ENCODE results near the gene MEI1.
"Not testable (repeated sequence)": the region's sequence is repeated elsewhere in the genome, so short reads cannot be mapped to it uniquely, and the experiment has no call there.

MEI1 gene

DNA sequence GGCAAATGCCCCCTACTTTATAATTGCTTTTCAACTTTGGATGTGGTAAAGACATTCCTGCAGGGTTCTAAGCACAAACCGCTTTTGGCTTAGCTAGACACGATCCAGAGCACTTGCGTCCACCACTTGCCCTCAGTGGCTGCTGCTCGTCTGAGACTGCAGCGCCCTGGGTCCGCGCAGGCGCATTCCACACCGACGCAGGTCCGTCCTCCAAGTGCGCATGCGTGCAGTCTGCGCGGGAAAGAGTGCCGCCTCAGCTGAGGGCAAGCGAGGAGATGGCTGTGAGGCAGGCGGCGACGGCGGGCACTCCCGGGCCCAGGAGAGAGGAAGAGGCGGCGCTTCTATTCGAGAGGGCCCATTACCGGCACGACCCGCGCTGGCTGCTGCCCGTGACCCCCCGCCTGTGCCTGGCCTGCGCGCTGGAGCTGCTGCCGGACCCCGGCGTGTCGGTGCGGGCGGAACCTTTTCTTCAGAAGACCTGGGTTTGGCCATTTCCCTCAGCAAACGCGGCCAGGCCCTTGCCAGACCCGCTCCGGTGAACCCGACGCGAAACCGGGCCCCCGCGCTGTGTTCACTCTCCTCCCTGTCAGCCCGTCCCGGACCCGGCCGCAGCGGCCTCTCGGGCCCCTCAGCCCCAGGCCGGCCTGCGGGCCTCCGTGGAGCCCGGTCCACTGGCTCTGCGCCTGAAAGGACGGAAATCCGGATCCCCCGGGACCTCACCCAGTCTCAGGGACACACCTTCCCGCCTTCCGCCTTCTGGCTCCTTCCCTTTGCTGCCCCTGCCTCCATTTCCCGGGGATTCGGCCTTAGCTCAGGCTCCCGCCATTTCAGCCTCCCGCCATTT, at the start of gene MEI1:
Gene MEI1, plus strand, starts transcription at position 240 of the 844 bp plus-strand sequence. Its CDS starts 36 bp downstream, at position 276.
- peak; percentile 97 for DNase-seq

DNA sequence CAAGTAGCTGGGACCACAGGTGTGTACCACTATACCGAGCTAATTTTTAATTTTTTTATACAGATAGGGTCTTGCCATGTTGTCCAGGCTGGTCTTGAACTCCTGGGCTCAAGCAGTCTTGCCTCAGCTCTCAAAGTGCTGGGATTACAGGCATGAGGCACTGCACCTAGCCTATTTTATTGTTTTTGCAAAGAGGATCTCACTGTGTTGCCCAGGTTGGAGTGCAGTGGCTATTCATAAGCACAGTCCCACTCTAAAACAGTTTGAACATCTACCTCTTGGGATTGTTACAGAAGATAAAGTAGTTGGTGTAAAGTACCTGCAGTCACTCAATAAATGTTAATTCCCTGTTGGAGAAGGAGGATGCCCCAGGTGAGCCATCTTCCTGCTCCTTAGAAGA, 49.1 kb upstream of the MEI1 start:
- no peak for DNase-seq

DNA sequence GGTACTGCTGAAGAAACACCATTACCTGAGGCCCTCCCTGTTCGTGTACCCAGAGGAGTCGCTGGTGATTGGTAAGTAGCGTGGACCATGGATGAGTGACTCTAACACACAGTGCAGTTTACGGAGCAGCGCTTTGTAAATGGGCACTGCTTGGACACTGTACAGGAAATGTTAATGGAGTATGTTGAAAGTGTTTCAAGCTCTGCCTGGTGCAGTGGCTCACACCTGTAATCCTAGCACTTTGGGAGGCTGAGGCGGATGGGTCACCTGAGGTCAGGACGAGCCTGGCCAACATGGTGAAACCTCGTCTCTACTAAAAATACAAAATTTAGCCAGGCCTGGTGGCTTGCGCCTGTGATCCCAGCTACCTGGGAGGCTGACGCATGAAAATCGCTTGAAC, 48.5 kb upstream of the MEI1 start:
- DNase-seq = no peak

DNA sequence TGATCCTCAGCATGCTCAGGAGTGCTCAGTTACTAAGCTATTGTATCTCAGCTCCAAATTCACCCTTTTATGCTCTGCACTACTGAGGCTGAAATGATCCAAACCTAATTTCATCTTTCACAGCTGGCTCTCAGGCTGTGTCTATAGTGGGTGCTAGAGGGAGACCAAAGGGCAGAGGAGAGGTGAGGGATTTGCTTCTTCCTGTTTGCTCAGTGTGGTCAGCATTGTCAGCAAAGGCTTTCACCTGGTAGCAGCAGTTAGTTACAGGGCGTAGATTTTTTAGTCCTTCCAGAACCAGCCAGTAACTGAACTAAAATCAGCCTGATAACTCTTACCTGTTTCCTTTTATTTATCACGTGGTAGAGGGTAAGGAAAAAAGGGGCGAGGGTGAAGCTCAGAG, 45.0 kb upstream of the MEI1 start:
- DNase-seq = no peak

DNA sequence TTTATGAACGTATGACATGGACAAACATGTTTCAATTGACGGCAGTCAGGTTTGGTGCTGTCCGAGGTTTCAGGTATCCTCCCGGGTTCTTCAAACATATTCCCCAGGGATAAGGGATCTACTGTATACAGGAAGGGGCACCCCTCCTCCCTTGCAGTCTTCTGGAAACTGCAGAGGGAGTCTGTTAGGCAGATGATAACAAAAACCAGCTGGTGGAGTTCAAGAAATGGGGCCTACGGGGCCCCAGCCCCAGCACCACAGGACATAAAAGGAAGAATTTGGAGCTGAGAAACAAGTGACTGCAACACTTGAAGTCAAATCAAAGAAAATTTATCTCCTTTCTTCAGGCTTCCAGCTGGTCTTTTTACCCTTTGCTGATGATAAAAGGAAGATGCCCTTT, 42.7 kb upstream of the MEI1 start:
- DNase-seq = no peak

DNA sequence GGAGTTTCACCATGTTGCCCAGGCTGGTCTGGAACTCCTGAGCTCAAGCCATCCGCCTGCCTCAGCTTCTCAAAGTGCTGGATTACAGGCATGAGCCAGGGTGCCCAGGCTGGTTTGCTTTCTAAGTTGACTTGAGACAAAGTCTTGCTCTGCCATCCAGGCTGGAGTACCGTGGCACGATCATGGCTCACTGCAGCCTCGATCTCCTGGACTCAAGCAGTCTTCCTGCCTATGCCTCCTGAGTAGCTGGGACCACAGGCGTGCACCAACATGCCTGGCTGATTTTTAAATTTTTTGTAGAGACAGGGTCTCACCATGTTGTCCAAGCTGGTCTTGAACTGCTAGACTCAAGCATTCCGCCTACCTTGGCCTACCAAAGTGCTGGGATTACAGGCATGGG, 41.6 kb upstream of the MEI1 start:
- no peak for DNase-seq

- no peak for DNase-seq
These were observed 40.4 kb upstream of the MEI1 start for GRCh38 chr22:41658869-41659268.

GRCh38 chr22:41659941-41660340, 39.4 kb upstream of the MEI1 start:
- no peak for DNase-seq

- no peak for DNase-seq
These were observed 38.9 kb upstream of the MEI1 start for GRCh38 chr22:41660416-41660815.

GRCh38 chr22:41661088-41661487, 38.2 kb upstream of the MEI1 start:
- no peak for DNase-seq

GRCh38 chr22:41661713-41662112, 37.6 kb upstream of the MEI1 start:
- DNase-seq = no peak

- DNase-seq = not testable (repeated sequence)
These were observed 35.7 kb upstream of the MEI1 start for GRCh38 chr22:41663594-41663993.

DNA sequence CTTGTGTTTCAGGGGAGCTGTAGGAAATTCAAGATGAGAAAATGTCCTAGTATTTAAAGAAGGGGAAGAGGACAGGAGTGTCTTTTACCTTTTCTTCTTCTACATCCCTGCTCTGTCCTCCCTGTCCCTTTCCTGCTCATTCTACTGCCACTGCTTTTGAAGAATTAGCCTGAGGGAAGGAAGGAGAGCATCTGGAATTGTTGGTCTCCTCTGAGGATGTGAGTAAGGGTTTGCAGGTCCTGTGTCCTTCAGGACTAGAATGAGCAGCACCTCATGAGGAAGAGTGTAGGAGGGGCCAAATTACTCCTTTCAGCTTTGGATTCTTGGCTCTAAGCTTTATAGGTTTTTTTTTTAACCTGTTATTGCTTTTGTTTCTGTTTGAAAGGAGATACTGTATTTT, 34.8 kb upstream of the MEI1 start:
- DNase-seq = no peak

DNA sequence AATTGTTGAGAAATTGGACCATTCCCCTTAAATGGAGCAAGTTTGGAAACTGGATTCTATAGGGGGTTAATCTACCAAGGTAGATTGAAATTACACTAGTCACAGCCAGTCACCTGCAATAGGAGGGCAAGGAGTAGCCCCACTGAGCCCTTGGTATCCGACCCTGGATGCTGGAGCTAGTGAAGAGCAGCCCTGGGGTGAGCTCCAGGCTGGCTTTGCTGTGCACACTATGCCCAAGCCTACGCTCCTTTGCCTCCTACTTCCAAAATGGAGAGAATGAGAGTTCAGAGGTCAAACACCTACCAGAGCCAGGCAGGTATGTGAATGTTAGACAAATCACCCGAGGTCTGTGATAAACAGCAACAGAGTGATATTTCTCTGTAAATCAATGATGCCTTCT, 34.4 kb upstream of the MEI1 start:
- DNase-seq = no peak

DNA sequence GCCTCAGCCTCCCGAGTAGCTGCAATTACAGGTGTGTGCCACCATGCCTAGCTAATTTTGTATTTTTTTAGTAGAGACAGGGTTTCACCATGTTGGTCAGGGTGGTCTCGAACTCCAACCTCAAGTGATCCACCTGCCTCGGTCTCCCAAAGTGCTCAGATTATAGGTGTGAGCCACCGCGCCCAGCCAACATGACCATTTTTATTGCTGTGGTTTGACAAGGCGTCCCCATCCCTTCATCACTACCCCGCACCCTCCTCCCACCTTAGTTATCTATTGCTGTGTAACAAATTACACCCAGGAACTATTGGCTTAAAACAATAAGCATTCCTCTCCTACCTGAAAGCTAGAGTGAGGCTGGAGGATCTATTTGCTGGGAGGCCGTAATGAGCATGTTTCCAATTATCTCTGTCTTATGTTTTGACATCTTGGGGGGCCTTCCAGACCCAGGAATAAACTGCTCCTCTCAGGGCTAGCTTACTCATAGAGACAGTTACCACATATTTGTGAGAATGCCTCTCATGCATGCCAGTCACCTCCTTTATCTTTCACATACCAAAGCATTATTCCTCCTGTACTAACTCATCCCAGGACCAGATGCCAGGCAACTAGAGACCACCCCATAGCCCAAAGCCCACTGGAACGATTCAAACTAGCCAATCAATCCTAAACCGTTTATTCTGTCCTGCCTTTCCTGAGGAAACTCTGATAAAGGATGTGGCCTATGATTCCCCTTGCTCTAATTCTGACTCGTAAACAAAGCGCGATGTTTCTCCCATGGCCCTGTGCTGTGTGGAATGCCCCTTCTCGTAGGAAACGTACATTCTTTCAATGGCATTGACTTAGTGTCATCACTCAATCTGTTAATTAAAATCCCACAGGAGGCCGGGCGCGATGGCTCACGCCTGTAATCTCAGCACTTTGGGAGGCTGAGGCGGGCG, 30.1 kb upstream of the MEI1 start:
- DNase-seq = no peak

- DNase-seq = not testable (repeated sequence)
These were observed 27.2 kb upstream of the MEI1 start for GRCh38 chr22:41672096-41672495.

- DNase-seq = no peak
These were observed 26.4 kb upstream of the MEI1 start for GRCh38 chr22:41672780-41673509.

DNA sequence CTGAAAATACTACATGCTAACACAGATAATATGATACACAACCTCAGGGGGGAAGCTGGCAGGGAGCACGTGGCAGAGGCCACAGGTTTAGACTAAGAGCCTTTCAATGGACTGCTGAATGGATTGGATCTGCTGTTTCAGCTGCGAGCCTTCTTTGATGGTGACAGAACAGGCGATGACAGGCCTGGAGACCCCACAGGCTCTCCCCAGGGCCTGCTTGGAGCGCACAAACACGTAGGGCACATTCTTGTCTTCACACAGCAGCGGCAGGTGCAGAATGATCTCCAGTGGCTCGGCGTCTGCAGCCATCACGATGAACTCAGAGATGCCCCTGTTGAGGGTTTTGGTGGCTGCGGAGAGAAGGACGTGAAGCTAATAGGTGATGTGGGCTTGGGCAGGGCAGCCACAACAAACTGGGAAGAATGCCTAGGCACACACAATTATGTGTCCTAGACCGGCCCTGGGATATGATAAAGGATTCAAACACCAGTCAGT, 24.4 kb upstream of the MEI1 start:
- DNase-seq = no peak

DNA sequence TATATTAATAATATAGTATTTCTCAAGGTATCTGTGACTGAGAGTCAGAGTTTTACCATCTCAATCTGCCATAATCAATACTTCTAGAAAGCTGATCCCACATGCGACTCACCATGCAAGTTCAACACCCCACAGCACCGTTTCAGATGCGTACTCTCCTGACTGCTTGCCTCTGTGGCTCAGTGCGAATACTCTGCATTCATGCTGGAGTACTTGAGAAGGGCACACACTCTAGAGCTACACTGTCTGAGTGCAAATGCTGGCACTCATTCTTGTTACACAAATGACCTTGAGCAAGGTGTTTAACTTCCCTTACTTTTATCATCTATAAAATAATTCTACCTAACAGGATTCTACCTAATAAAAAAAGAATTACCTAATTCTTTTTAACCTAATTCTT, 23.2 kb upstream of the MEI1 start:
- DNase-seq = no peak

- no peak for DNase-seq
These were observed 17.7 kb upstream of the MEI1 start for GRCh38 chr22:41681616-41682015.

DNA sequence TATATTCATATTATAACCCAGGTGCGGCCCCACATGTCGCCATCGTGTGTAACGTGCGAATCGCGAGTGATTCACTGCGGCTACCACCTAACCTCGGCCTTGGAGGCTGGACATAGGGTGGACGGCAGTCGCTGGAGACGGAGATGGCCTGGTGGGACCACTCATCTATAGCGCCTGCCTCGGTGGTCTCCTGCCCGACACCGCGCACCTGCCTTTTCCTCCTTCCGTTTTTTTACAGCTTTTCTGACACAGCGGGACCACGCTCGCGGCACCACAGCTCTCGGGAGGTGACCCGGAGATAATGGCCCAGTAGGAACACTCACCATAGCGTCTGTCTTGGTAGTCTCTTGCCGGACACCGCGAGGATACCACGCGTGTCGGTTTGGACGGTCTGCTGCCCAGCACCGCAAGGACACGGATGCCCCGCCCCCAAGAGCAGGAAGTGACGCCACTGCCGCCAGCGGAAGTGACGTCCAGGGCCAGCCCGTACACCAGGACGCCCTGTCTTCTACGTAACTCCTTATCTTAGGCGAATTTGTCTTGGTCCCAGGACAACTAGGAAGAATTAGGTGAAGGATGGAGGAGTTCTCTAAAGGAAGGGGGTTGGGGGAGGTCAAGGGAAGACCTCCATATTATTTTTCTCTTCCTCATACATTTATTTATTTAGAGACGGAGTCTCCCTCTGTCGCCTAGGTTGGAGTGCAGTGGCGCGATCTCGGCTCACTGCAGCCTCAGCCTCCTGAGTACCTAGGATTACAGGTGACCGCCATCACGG, 17.1 kb upstream of the MEI1 start:
- DNase-seq = peak; percentile 95

GRCh38 chr22:41683052-41683451, 16.3 kb upstream of the MEI1 start:
- DNase-seq = no peak
